Measurements from ENCODE around the gene LMTK2.
A peak's percentile ranks its signal among the peaks of the same experiment; 100 is the strongest.

LMTK2 gene

GRCh38 chr7:98106647-98107312 lies at the start of gene LMTK2:
Gene LMTK2 (plus strand): TSS chr7:98106862. CDS start chr7:98107178, 316 bp downstream.
- DNase-seq (ENCODE audit: insufficient read length, low spot score) (peak; percentile 74), FAIRE-seq (peak; percentile 58)

- no peak for FAIRE-seq
- DNase-seq (ENCODE audit: insufficient read length, low spot score): no peak
Measured at GRCh38 chr7:98057157-98057556, 49.5 kb upstream of the LMTK2 start.

- DNase-seq (ENCODE audit: insufficient read length, low spot score): no peak
- no peak for FAIRE-seq
Measured at GRCh38 chr7:98058186-98058585, 48.5 kb upstream of the LMTK2 start.

GRCh38 chr7:98064233-98064632 lies 42.4 kb upstream of the LMTK2 start:
- DNase-seq (ENCODE audit: insufficient read length, low spot score): no peak
- no peak for FAIRE-seq

GRCh38 chr7:98066208-98066607 lies 40.5 kb upstream of the LMTK2 start:
- FAIRE-seq (no peak), DNase-seq (ENCODE audit: insufficient read length, low spot score) (no peak)

- DNase-seq (ENCODE audit: insufficient read length, low spot score) (no peak), FAIRE-seq (no peak)
Measured at GRCh38 chr7:98066934-98067507, 39.6 kb upstream of the LMTK2 start.

GRCh38 chr7:98073047-98073446 lies 33.6 kb upstream of the LMTK2 start:
- FAIRE-seq (no peak), DNase-seq (ENCODE audit: insufficient read length, low spot score) (no peak)

GRCh38 chr7:98075801-98076200 lies 30.9 kb upstream of the LMTK2 start:
- no peak for DNase-seq (ENCODE audit: insufficient read length, low spot score)
- no peak for FAIRE-seq

- FAIRE-seq (no peak), DNase-seq (ENCODE audit: insufficient read length, low spot score) (no peak)
Measured at GRCh38 chr7:98077762-98078161, 28.9 kb upstream of the LMTK2 start.

GRCh38 chr7:98078197-98078870 lies 28.3 kb upstream of the LMTK2 start:
- DNase-seq (ENCODE audit: insufficient read length, low spot score) (no peak), FAIRE-seq (no peak)

GRCh38 chr7:98079891-98080648 lies 26.6 kb upstream of the LMTK2 start:
- DNase-seq (ENCODE audit: insufficient read length, low spot score) (no peak), FAIRE-seq (no peak)

- DNase-seq (ENCODE audit: insufficient read length, low spot score) (no peak), FAIRE-seq (no peak)
Measured at GRCh38 chr7:98081319-98081718, 25.3 kb upstream of the LMTK2 start.

GRCh38 chr7:98084631-98085030 lies 22.0 kb upstream of the LMTK2 start:
- FAIRE-seq (no peak), DNase-seq (ENCODE audit: insufficient read length, low spot score) (no peak)

GRCh38 chr7:98085674-98086073 lies 21.0 kb upstream of the LMTK2 start:
- no peak for FAIRE-seq
- no peak for DNase-seq (ENCODE audit: insufficient read length, low spot score)

GRCh38 chr7:98086281-98086718 lies 20.4 kb upstream of the LMTK2 start:
- DNase-seq (ENCODE audit: insufficient read length, low spot score) (no peak), FAIRE-seq (no peak)

- no peak for DNase-seq (ENCODE audit: insufficient read length, low spot score)
- FAIRE-seq: no peak
Measured at GRCh38 chr7:98088109-98088508, 18.6 kb upstream of the LMTK2 start.

- FAIRE-seq (no peak), DNase-seq (ENCODE audit: insufficient read length, low spot score) (no peak)
Measured at GRCh38 chr7:98090116-98090515, 16.5 kb upstream of the LMTK2 start.

GRCh38 chr7:98091061-98091460 lies 15.6 kb upstream of the LMTK2 start:
- FAIRE-seq (no peak), DNase-seq (ENCODE audit: insufficient read length, low spot score) (no peak)

- FAIRE-seq: no peak
- no peak for DNase-seq (ENCODE audit: insufficient read length, low spot score)
Measured at GRCh38 chr7:98091523-98091922, 15.1 kb upstream of the LMTK2 start.

GRCh38 chr7:98097042-98097645 lies 9.5 kb upstream of the LMTK2 start:
- FAIRE-seq (no peak), DNase-seq (ENCODE audit: insufficient read length, low spot score) (no peak)

GRCh38 chr7:98100088-98100487 lies 6.6 kb upstream of the LMTK2 start:
- DNase-seq (ENCODE audit: insufficient read length, low spot score): no peak
- FAIRE-seq: no peak

Data from HTR-8/SVneo (cell line).